H1 (cell line): ENCODE results near the gene RRAS2. TPM values are rescaled to one million over a fixed set of nuclear protein-coding genes. Genes with fewer than 3 reads are reported as not detected.

Experiments
- ATF3 ChIP-seq: IDR thresholded peaks from 2 replicates; pipeline ENCODE4 v1.6.1; 2011; ENCODE audit warnings: low read depth, mild to moderate bottlenecking, low read length; ENCODE audit not compliant: insufficient read depth
- BACH1 ChIP-seq: IDR thresholded peaks from 2 replicates; pipeline ENCODE4 v1.6.1; 2012; ENCODE audit warnings: low read length, improper control_type of control experiment
- CBX8 ChIP-seq: fragments of 300-800, 300-1000 bp; sonication (generic); IDR thresholded peaks from 2 replicates; pipeline ENCODE4 v1.7.1; 2016; ENCODE audit warnings: low read depth, low read length, borderline replicate concordance
- CHD7 ChIP-seq: fragments of 300-600 bp; sonication (generic); IDR thresholded peaks from 2 replicates; pipeline ENCODE4 v1.7.1; 2012; ENCODE audit warnings: low read length, moderate library complexity, mild to moderate bottlenecking, inconsistent platforms; ENCODE audit not compliant: insufficient replicate concordance
- CREB1 ChIP-seq: IDR thresholded peaks from 2 replicates; pipeline ENCODE4 v1.6.1; 2012; ENCODE audit warnings: inconsistent platforms
- FOSL1 ChIP-seq: IDR thresholded peaks from 2 replicates; pipeline ENCODE4 v1.6.1; 2011; ENCODE audit warnings: mild to moderate bottlenecking, low read depth, low read length, moderate library complexity; ENCODE audit not compliant: insufficient read depth
- HDAC2 ChIP-seq, 2 experiments: fragments of 300-600 bp in 1 of 2; sonication (generic) in 1 of 2; IDR thresholded peaks; 2 replicates each; pipeline ENCODE4 v1.6.1; 2011 to 2012; ENCODE audit warnings: low read depth in 2 of 2, low read length in 2 of 2, mild to moderate bottlenecking in 2 of 2, moderate library complexity in 2 of 2, borderline replicate concordance in 1 of 2, inconsistent platforms in 1 of 2
- POU5F1 ChIP-seq: IDR thresholded peaks from 2 replicates; pipeline ENCODE4 v1.6.1; 2011; ENCODE audit warnings: low read depth, mild to moderate bottlenecking, low read length, moderate library complexity
- SP1 ChIP-seq: IDR thresholded peaks from 2 replicates; pipeline ENCODE4 v1.6.1; 2011; ENCODE audit warnings: low read depth, low read length
- TAF7 ChIP-seq: optimal IDR thresholded peaks from 2 replicates; pipeline ENCODE3; 2011; ENCODE audit warnings: low read depth, mild to moderate bottlenecking, inconsistent platforms, low read length, moderate library complexity, borderline replicate concordance
- YY1 ChIP-seq: IDR thresholded peaks from 2 replicates; pipeline ENCODE4 v1.6.1; 2011; ENCODE audit warnings: low read depth, mild to moderate bottlenecking, low read length
- polyA plus RNA-seq, 7 experiments: library from polyadenylated mRNA; depleted of rRNA in 3 of 7; stranded (reverse) in 5 of 7; unstranded in 2 of 7; fragments of >200 nt in 5 of 7; fragments of 200-250 nt in 2 of 7; gene quantifications; 1 replicate in 5 of 7; 2 replicates in 1 of 7; 4 replicates in 1 of 7; pipeline versions ENCODE4 v1.2.1 to v1.2.3, GENCODE V29; 2011 to 2013; ENCODE audit warnings: missing spikeins in 2 of 7, mixed read lengths in 2 of 7
- total RNA-seq: library from RNA; stranded (reverse); fragmentation: NEBNext Ultra II Directional; extraction: Animal tissue kit (Norgen Biotek cat#: 25700); gene quantifications from 2 replicates; pipeline ENCODE4 v1.2.1, GENCODE V29; 2021

The RRAS2 gene
- total and polyA plus RNA-seq, 2 of the 8 experiments (the other 6 are each of a cell fraction or from before 2014, with no cell fraction given): 72.3 to 234 TPM

- TF ChIP-seq CHD7: no peak
- no peak for TF ChIP-seq FOSL1
- peak; percentile 77 for TF ChIP-seq BACH1
- TF ChIP-seq YY1: 0 out of 2 replicates have a peak, but pooled peaks have one; percentile 6
- TF ChIP-seq SP1: no peak
- TF ChIP-seq CREB1: no peak
- no peak for TF ChIP-seq HDAC2 (IDR thresholded peaks at IDR 0.05; ENCODE audit: borderline replicate concordance in 1 of 2, low read depth in 2 of 2, low read length in 2 of 2)
- no peak for TF ChIP-seq CBX8
- no peak for TF ChIP-seq TAF7
- TF ChIP-seq ATF3: no peak
- TF ChIP-seq POU5F1: no peak
Measured at GRCh38 chr11:14248580-14248981, 110.4 kb downstream of the RRAS2 start (continued).
